Hematopoietic multipotent progenitor cell (in vitro differentiated cells): ENCODE results near the gene PSORS1C1. TPM values are rescaled to one million over a fixed set of nuclear protein-coding genes. Genes with fewer than 3 reads are reported as not detected.
A peak's percentile ranks its signal among the peaks of the same experiment; 100 is the strongest.

Experiments
- DNase-seq, 3 donors: peaks; one replicate each; pipeline ENCODE4 v3.0.0-alpha.2; 2011 to 2015; ENCODE audit warnings: low read depth in 2 of 3, low spot score in 2 of 3
- total RNA-seq: library from RNA; depleted of rRNA; stranded (reverse); fragments of >200 nt; gene quantifications from one replicate; pipeline ENCODE4 v1.2.3, GENCODE V29; 2012

The PSORS1C1 gene
- total RNA-seq, 1 donor, result 0.27 TPM

- peak in 2 of 3 donors; percentile 82 to 93 for DNase-seq
Observed at GRCh38 chr6:31094389-31094881, 20.2 kb upstream of the PSORS1C1 start.

- DNase-seq, result no peak
Observed at GRCh38 chr6:31096215-31096614, 18.4 kb upstream of the PSORS1C1 start.

GRCh38 chr6:31096656-31097055, 17.9 kb upstream of the PSORS1C1 start:
- no peak for DNase-seq

GRCh38 chr6:31098449-31098938, 16.1 kb upstream of the PSORS1C1 start:
- no peak for DNase-seq

- no peak for DNase-seq
Observed at GRCh38 chr6:31103136-31103535, 11.5 kb upstream of the PSORS1C1 start.

- DNase-seq, result no peak
Observed at GRCh38 chr6:31107052-31107451, 7.5 kb upstream of the PSORS1C1 start.

- DNase-seq, result no peak
Observed at GRCh38 chr6:31110825-31111582, 3.6 kb upstream of the PSORS1C1 start.

- DNase-seq, result no peak
Observed at GRCh38 chr6:31111712-31112111, 2.9 kb upstream of the PSORS1C1 start.

- DNase-seq, result no peak
Observed at GRCh38 chr6:31112478-31112877, 2.1 kb upstream of the PSORS1C1 start, which contains the start of gene C6orf15. C6orf15 (minus strand) TSS chr6:31112575; CDS start chr6:31112555, 20 bp downstream.

- DNase-seq, result no peak
Observed at GRCh38 chr6:31113861-31114540, 599 bp upstream of the PSORS1C1 start.

GRCh38 chr6:31114970-31115849, 610 bp downstream of the PSORS1C1 start:
- DNase-seq, result peak in 2 of 3 donors; percentile 54 to 76

GRCh38 chr6:31115941-31116560, 1.5 kb downstream of the PSORS1C1 start:
- DNase-seq, result no peak

- no peak for DNase-seq
Observed at GRCh38 chr6:31116661-31117385, 2.2 kb downstream of the PSORS1C1 start.

GRCh38 chr6:31118178-31118577, 3.6 kb downstream of the PSORS1C1 start:
- no peak for DNase-seq

- DNase-seq, result peak in 1 of 3 donors; percentile 21
Observed at GRCh38 chr6:31120151-31120915, 5.7 kb downstream of the PSORS1C1 start, which contains the start of gene CDSN. CDSN (minus strand) TSS chr6:31120446; CDS start chr6:31120419, 27 bp downstream.

- no peak for DNase-seq
Observed at GRCh38 chr6:31121131-31121790, 6.7 kb downstream of the PSORS1C1 start.

- DNase-seq, result no peak
Observed at GRCh38 chr6:31122791-31123706, 8.4 kb downstream of the PSORS1C1 start.
